GM12878 (cell line): Measurements from ENCODE around the gene FASN. TPM values are rescaled to one million over a fixed set of nuclear protein-coding genes. Genes with fewer than 3 reads are reported as not detected.
A peak's percentile ranks its signal among the peaks of the same experiment; 100 is the strongest.

ENCODE experiments used
- ATAC-seq: fragments of 200-7000 bp; cut with Tn5 transposase; 3 replicates; pipeline ENCODE4 v1.9.1; 2020; ENCODE audit warnings: mild to moderate bottlenecking, moderate library complexity
- BruUV-seq: library from RNA; stranded (reverse); fragments of 400-500 nt; replicated peaks from 2 replicates; lab custom pipeline; 2021; lab: Mats Ljungman, UMichigan
- CTCF ChIA-PET: fragments of 300-600 bp; sonication (Branson Sonifier 250); formaldehyde crosslinking; extraction: SDS; loops from one replicate; lab custom pipeline; 2021; ENCODE audit warnings: inconsistent platforms; lab: Yijun Ruan, JAX
- POLR2A ChIA-PET: fragments of 350-600 bp; formaldehyde crosslinking; extraction: SDS; loops from one replicate; lab custom pipeline; 2021; ENCODE audit warnings: inconsistent platforms; lab: Charles Lee
- RAD21 ChIA-PET: fragments of 300-600 bp; sonication (Branson Sonifier 250); formaldehyde crosslinking; loops from one replicate; lab custom pipeline; 2023; ENCODE audit warnings: antibody characterized with exemption; ENCODE audit not compliant: unreplicated experiment; lab: Charles Lee
- SMC1A ChIA-PET: fragments of 300-600 bp; sonication (Branson Sonifier 250); formaldehyde crosslinking; loops from one replicate; lab custom pipeline; 2023; ENCODE audit not compliant: unreplicated experiment, uncharacterized antibody; lab: Charles Lee
- DNase-seq: peaks from one replicate; pipeline ENCODE4 v3.0.0-alpha.2; 2011; ENCODE audit warnings: low read depth, low spot score
- FAIRE-seq: peaks from 3 replicates; lab custom pipeline; 2011; peaks lifted over from hg19 to GRCh38; lab: Jason Lieb, UNC
- H2AFZ ChIP-seq: 2 replicates; pipeline ENCODE4 v1.6.0; 2011; ENCODE audit warnings: low read depth, low read length, control low read depth; ENCODE audit not compliant: control insufficient read depth
- H3K27ac ChIP-seq: 2 replicates; pipeline ENCODE4 v1.5.1; 2011; ENCODE audit warnings: control low read depth; ENCODE audit not compliant: control insufficient read depth, insufficient read depth
- H3K27me3 ChIP-seq, 2 experiments: replicated peaks in 1 of 2; 2 replicates each; pipeline versions ENCODE4 v1.6.0 to v1.6.1; 2011; ENCODE audit warnings: low read length in 1 of 2; ENCODE audit not compliant: control insufficient read depth in 2 of 2, insufficient read depth in 2 of 2
- H3K36me3 ChIP-seq, 2 experiments: 2 replicates each; pipeline ENCODE4 v1.5.1; 2011; ENCODE audit warnings: low read length in 1 of 2; ENCODE audit not compliant: control insufficient read depth in 2 of 2, insufficient read depth in 2 of 2
- H3K4me1 ChIP-seq: 2 replicates; pipeline ENCODE4 v1.6.1; 2011; ENCODE audit warnings: mild to moderate bottlenecking, low read length, moderate library complexity, mixed read lengths; ENCODE audit not compliant: control insufficient read depth, insufficient read depth
- H3K4me2 ChIP-seq: 2 replicates; pipeline ENCODE4 v1.6.0; 2011; ENCODE audit warnings: control low read depth; ENCODE audit not compliant: control insufficient read depth, insufficient read depth
- H3K4me3 ChIP-seq: fragments of 200-600 bp; sonication (generic); 2 replicates; pipeline ENCODE4 v1.5.1; 2016
- H3K79me2 ChIP-seq: 2 replicates; pipeline ENCODE4 v1.6.0; 2011; ENCODE audit warnings: low read length; ENCODE audit not compliant: control insufficient read depth, insufficient read depth
- H3K9ac ChIP-seq: 2 replicates; pipeline ENCODE4 v1.8.0; 2011; ENCODE audit warnings: low read length, control low read depth, mixed read lengths; ENCODE audit not compliant: control insufficient read depth, insufficient read depth
- H3K9me3 ChIP-seq: replicated peaks from 3 replicates; pipeline ENCODE4 v1.5.1; 2011; ENCODE audit warnings: mild to moderate bottlenecking, low read length; ENCODE audit not compliant: control insufficient read depth, insufficient read depth
- H4K20me1 ChIP-seq: 2 replicates; pipeline ENCODE4 v1.6.0; 2011; ENCODE audit not compliant: control insufficient read depth, insufficient read depth
- BCL11A ChIP-seq: IDR thresholded peaks from 2 replicates; pipeline ENCODE4 v1.6.1; 2011; ENCODE audit warnings: low read depth, low read length
- POLR2A ChIP-seq: IDR thresholded peaks from 2 replicates; pipeline ENCODE4 v1.6.1; 2011; ENCODE audit warnings: low read depth, mild to moderate bottlenecking, low read length
- SREBF2 ChIP-seq: IDR thresholded peaks from 2 replicates; pipeline ENCODE4 v1.6.1; 2012; ENCODE audit warnings: mild to moderate bottlenecking, low read length
- WGBS: methylation state at CpG from one replicate; pipeline ENCODE4 v1.1.6; 2016; ENCODE audit warnings: low lambda C conversion rate; ENCODE audit not compliant: insufficient replicate concordance, insufficient coverage; ENCODE audit errors: missing lambda C conversion rate; 5-methylcytosine and 5-hydroxymethylcytosine counted together
- in situ Hi-C: fragments of 300-500 bp; cut with MboI; formaldehyde crosslinking; loops from 9 replicates; pipeline ENCODE4 v1.14.3; 2018; ENCODE audit warnings: mixed read lengths
- intact Hi-C: fragments of 100-400 bp; cut with micrococcal nuclease; formaldehyde crosslinking; loops from one replicate; pipeline ENCODE4 v1.14.2; 2022; ENCODE audit not compliant: unreplicated experiment
- polyA plus RNA-seq, 11 experiments: library from polyadenylated mRNA; depleted of rRNA in 4 of 11; unstranded in 6 of 11; stranded (reverse) in 5 of 11; fragments of >200 nt; fragmentation: Nextera tagmentation in 4 of 11; fragmentation: Illumina TruSeq in 1 of 11; extraction: Ambion mirVana in 4 of 11; extraction: Trizol in 1 of 11; gene quantifications; 1 replicate in 1 of 11; 2 replicates in 10 of 11; pipeline versions ENCODE4 v1.2.1 to v1.2.3, GENCODE V29; 2011 to 2016; ENCODE audit warnings: inconsistent platforms in 2 of 11, missing spikeins in 2 of 11, low read depth in 1 of 11
- total RNA-seq, 4 experiments: library from RNA; depleted of rRNA in 3 of 4; stranded (reverse); fragments of >200 nt in 3 of 4; fragmentation: Illumina TruSeq in 1 of 4; extraction: Trizol in 1 of 4; gene quantifications; 2 replicates each; pipeline versions ENCODE4 v1.2.1 to v1.2.3, GENCODE V29; 2013 to 2021
- TF ChIP-seq, protein P1 (sequence below): fragments of 450-650 bp; IDR thresholded peaks from 2 replicates; pipeline ENCODE4 v1.6.1; 2017; ENCODE audit warnings: borderline replicate concordance
- TF ChIP-seq, protein P2 (sequence below): fragments of 450-650 bp; IDR thresholded peaks from 2 replicates; pipeline ENCODE4 v1.6.1; 2016; ENCODE audit warnings: mild to moderate bottlenecking
- TF ChIP-seq, protein P3 (sequence below): fragments of 450-650 bp; IDR thresholded peaks from 2 replicates; pipeline ENCODE4 v1.6.1; 2017; ENCODE audit warnings: mild to moderate bottlenecking, moderate library complexity

FASN gene
- total and polyA plus RNA-seq, 10 of the 15 experiments (the other 5 are each of a cell fraction or from before 2014, with no cell fraction given) = 0.19 to 333 (median 30.4) TPM

DNA sequence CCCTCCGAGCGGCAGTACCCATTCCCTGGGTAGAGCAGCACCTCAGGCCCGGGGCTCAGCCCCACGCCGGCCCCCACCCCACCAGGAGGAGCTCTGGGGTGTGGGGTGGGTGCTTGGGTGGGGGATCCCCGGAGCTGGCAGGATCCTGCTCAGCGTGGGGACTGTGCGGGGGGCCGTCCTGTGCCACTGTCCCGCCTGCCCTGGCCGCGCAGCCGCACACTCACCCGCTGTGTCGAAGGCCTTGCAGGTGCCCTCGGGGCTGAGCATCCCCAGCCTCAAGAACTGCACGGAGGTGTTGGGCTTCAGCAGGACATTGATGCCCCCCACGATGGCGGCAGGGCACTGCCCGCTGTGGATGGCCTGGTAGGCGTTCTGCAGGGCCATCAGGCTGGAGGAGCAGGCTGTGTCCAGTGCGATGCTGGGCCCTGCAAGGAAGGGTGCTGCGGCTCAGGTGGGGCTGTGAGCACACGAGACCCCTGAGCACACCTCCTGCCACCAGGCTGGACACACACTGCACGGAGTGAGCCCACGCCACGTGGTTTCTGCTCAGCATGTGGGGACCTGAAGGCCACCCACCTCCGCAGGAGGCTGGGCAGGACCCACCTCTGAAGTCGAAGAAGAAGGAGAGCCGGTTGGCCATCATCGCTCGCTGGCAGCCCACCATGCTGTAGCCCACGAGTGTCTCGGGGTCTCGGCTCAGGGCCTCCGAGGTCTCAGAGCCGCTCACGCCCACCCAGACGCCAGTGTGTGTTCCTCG lies 4.9 kb downstream of the FASN start:
- peaks cover 7% of the 10 kb centered on the region for H3K4me1 ChIP-seq
- in situ Hi-C loops = no loop called here
- intact Hi-C loops = no loop called here
- no peak overlapping the region for H3K27ac ChIP-seq
- H4K20me1 ChIP-seq = no peaks in the 10 kb centered on the region; the same call in 1 of the 2 replicates
- no peak overlapping the region for H3K4me3 ChIP-seq
- BruUV-seq = no TSS peak
- no peak for ATAC-seq
- H3K27me3 ChIP-seq = no peaks in the 10 kb centered on the region
- TF ChIP-seq BCL11A (no peak), POLR2A (peak; percentile 59; the same call in 1 of the 2 replicates)
- TF ChIP-seq, protein P1, sequence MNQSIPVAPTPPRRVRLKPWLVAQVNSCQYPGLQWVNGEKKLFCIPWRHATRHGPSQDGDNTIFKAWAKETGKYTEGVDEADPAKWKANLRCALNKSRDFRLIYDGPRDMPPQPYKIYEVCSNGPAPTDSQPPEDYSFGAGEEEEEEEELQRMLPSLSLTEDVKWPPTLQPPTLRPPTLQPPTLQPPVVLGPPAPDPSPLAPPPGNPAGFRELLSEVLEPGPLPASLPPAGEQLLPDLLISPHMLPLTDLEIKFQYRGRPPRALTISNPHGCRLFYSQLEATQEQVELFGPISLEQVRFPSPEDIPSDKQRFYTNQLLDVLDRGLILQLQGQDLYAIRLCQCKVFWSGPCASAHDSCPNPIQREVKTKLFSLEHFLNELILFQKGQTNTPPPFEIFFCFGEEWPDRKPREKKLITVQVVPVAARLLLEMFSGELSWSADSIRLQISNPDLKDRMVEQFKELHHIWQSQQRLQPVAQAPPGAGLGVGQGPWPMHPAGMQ = no peak
- TF ChIP-seq, all 136 proteins: peak for 1
- no peak overlapping the region for H3K9ac ChIP-seq
- H3K79me2 ChIP-seq = peaks cover 30% of the 10 kb centered on the region
- no peak overlapping the region for H3K4me2 ChIP-seq
- SMC1A ChIA-PET = no interaction called here
- DNase-seq = no peak
- RAD21 ChIA-PET = no interaction called here
- 98% methylated on average over 34 of the region's 40 CpGs for WGBS
- peaks cover 15 to 59% of the 10 kb centered on the region in 2 experiments for H3K36me3 ChIP-seq
- FAIRE-seq = no peak
- no peaks in the 10 kb centered on the region for H3K9me3 ChIP-seq
- CTCF ChIA-PET = no interaction called here
- POLR2A ChIA-PET = no interaction called here
- no peak overlapping the region for H2AFZ ChIP-seq

DNA sequence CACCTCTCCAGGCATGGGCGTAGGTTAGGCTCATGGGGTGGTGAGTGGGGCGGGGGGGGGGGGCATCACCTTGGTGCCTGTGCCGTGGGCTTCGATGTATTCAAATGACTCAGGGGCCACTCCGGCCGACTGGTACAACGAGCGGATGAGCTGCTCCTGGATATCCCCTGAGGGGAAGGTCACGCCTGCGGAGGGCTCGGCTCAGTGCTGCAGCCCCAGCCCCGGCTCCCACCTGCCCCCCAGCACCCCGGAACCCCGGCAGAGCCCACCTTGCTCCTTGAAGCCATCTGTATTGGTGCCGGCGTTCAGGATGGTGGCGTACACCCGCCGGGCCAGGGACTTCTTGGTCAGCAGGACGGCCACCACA lies 5.4 kb downstream of the FASN start:
- H3K27ac ChIP-seq = no peak overlapping the region
- SMC1A ChIA-PET = no interaction called here
- 91% methylated on average over 18 of the region's 20 CpGs for WGBS
- H3K27me3 ChIP-seq = no peaks in the 10 kb centered on the region
- DNase-seq (no peak), ATAC-seq (no peak), FAIRE-seq (no peak)
- H2AFZ ChIP-seq = no peak overlapping the region
- no TSS peak for BruUV-seq
- in situ Hi-C loops (no loop called here), intact Hi-C loops (no loop called here)
- H3K9ac ChIP-seq = no peak overlapping the region
- H3K36me3 ChIP-seq = peaks cover 15 to 64% of the 10 kb centered on the region in 2 experiments
- H4K20me1 ChIP-seq = no peaks in the 10 kb centered on the region; the same call in 1 of the 2 replicates
- peaks cover 27% of the 10 kb centered on the region for H3K79me2 ChIP-seq
- no peak overlapping the region for H3K4me2 ChIP-seq
- H3K9me3 ChIP-seq = no peaks in the 10 kb centered on the region
- POLR2A ChIA-PET = no interaction called here
- CTCF ChIA-PET = no interaction called here
- peaks cover 7% of the 10 kb centered on the region for H3K4me1 ChIP-seq
- H3K4me3 ChIP-seq = no peak overlapping the region
- RAD21 ChIA-PET = no interaction called here
- TF ChIP-seq SREBF2 = no peak
- TF ChIP-seq, protein P2, sequence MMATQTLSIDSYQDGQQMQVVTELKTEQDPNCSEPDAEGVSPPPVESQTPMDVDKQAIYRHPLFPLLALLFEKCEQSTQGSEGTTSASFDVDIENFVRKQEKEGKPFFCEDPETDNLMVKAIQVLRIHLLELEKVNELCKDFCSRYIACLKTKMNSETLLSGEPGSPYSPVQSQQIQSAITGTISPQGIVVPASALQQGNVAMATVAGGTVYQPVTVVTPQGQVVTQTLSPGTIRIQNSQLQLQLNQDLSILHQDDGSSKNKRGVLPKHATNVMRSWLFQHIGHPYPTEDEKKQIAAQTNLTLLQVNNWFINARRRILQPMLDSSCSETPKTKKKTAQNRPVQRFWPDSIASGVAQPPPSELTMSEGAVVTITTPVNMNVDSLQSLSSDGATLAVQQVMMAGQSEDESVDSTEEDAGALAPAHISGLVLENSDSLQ = no peak
- TF ChIP-seq, protein P3, sequence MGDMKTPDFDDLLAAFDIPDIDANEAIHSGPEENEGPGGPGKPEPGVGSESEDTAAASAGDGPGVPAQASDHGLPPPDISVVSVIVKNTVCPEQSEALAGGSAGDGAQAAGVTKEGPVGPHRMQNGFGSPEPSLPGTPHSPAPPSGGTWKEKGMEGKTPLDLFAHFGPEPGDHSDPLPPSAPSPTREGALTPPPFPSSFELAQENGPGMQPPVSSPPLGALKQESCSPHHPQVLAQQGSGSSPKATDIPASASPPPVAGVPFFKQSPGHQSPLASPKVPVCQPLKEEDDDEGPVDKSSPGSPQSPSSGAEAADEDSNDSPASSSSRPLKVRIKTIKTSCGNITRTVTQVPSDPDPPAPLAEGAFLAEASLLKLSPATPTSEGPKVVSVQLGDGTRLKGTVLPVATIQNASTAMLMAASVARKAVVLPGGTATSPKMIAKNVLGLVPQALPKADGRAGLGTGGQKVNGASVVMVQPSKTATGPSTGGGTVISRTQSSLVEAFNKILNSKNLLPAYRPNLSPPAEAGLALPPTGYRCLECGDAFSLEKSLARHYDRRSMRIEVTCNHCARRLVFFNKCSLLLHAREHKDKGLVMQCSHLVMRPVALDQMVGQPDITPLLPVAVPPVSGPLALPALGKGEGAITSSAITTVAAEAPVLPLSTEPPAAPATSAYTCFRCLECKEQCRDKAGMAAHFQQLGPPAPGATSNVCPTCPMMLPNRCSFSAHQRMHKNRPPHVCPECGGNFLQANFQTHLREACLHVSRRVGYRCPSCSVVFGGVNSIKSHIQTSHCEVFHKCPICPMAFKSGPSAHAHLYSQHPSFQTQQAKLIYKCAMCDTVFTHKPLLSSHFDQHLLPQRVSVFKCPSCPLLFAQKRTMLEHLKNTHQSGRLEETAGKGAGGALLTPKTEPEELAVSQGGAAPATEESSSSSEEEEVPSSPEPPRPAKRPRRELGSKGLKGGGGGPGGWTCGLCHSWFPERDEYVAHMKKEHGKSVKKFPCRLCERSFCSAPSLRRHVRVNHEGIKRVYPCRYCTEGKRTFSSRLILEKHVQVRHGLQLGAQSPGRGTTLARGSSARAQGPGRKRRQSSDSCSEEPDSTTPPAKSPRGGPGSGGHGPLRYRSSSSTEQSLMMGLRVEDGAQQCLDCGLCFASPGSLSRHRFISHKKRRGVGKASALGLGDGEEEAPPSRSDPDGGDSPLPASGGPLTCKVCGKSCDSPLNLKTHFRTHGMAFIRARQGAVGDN = no peak
